Loucy (cell line): ENCODE results near the gene SLAMF6.
"Not testable (repeated sequence)": the region's sequence is repeated elsewhere in the genome, so short reads cannot be mapped to it uniquely, and the experiment has no call there.

Experiments
- H2AFZ ChIP-seq: fragments of 200-600 bp; sonication (generic); 2 replicates; pipeline ENCODE4 v1.6.0; 2016; ENCODE audit warnings: antibody characterized with exemption, mild to moderate bottlenecking, low read length, moderate library complexity
- H3F3A ChIP-seq: fragments of 200-600 bp; 2 replicates; pipeline ENCODE4 v1.6.0; 2016; ENCODE audit warnings: antibody characterized with exemption, low read depth, mild to moderate bottlenecking
- H3K27me3 ChIP-seq: fragments of 200-600 bp; sonication (generic); 2 replicates; pipeline ENCODE4 v1.6.1; 2014; ENCODE audit warnings: low read length, mild to moderate bottlenecking; ENCODE audit not compliant: insufficient read depth, poor library complexity, severe bottlenecking
- H3K36me3 ChIP-seq: fragments of 200-600 bp; sonication (generic); 2 replicates; pipeline ENCODE4 v1.6.1; 2016; ENCODE audit warnings: low read length; ENCODE audit not compliant: insufficient read depth
- H3K4me1 ChIP-seq: fragments of 200-600 bp; sonication (generic); 2 replicates; pipeline ENCODE4 v1.5.1; 2014; ENCODE audit warnings: low read length, mild to moderate bottlenecking; ENCODE audit not compliant: insufficient read depth, poor library complexity, severe bottlenecking
- H3K4me2 ChIP-seq: fragments of 200-600 bp; sonication (generic); 2 replicates; pipeline ENCODE4 v1.6.0; 2014; ENCODE audit warnings: antibody characterized with exemption, low read length, low read depth, mild to moderate bottlenecking; ENCODE audit not compliant: poor library complexity, severe bottlenecking
- H3K4me3 ChIP-seq: fragments of 200-600 bp; sonication (generic); 2 replicates; pipeline ENCODE4 v1.5.1; 2014; ENCODE audit warnings: low read length, mild to moderate bottlenecking, mixed read lengths; ENCODE audit not compliant: poor library complexity, severe bottlenecking
- H3K79me2 ChIP-seq: fragments of 200-600 bp; sonication (generic); 2 replicates; pipeline ENCODE4 v1.6.1; 2014; ENCODE audit warnings: low read length; ENCODE audit not compliant: insufficient read depth
- H3K9ac ChIP-seq: fragments of 200-600 bp; sonication (generic); 2 replicates; pipeline ENCODE4 v1.6.0; 2014; ENCODE audit warnings: mild to moderate bottlenecking, low read depth, low read length, moderate library complexity; ENCODE audit not compliant: poor library complexity, severe bottlenecking
- H3K9me2 ChIP-seq: fragments of 200-600 bp; sonication (generic); replicated peaks from 2 replicates; pipeline ENCODE4 v1.6.1; 2016; ENCODE audit warnings: low read depth, low read length, mixed read lengths
- H3K9me3 ChIP-seq: fragments of 200-600 bp; sonication (generic); 2 replicates; pipeline ENCODE4 v1.6.1; 2014; ENCODE audit warnings: mild to moderate bottlenecking, antibody characterized with exemption, low read length, low read depth; ENCODE audit not compliant: insufficient read depth
- H4K20me1 ChIP-seq: fragments of 200-600 bp; sonication (generic); 2 replicates; pipeline ENCODE4 v1.6.0; 2014; ENCODE audit warnings: antibody characterized with exemption, low read length, mild to moderate bottlenecking; ENCODE audit not compliant: insufficient read depth, poor library complexity, severe bottlenecking
- EZH2phosphoT487 ChIP-seq: fragments of 200-600 bp; IDR thresholded peaks from 2 replicates; pipeline ENCODE4 v1.6.1; 2018; ENCODE audit warnings: antibody characterized with exemption, mild to moderate bottlenecking, moderate library complexity, borderline replicate concordance
- TF ChIP-seq, protein P1 (sequence below): fragments of 200-600 bp; sonication (generic); conservative IDR thresholded peaks from 2 replicates; pipeline ENCODE4 v1.5.1; 2014; ENCODE audit warnings: mild to moderate bottlenecking, antibody characterized with exemption, low read length

SLAMF6 gene

DNA sequence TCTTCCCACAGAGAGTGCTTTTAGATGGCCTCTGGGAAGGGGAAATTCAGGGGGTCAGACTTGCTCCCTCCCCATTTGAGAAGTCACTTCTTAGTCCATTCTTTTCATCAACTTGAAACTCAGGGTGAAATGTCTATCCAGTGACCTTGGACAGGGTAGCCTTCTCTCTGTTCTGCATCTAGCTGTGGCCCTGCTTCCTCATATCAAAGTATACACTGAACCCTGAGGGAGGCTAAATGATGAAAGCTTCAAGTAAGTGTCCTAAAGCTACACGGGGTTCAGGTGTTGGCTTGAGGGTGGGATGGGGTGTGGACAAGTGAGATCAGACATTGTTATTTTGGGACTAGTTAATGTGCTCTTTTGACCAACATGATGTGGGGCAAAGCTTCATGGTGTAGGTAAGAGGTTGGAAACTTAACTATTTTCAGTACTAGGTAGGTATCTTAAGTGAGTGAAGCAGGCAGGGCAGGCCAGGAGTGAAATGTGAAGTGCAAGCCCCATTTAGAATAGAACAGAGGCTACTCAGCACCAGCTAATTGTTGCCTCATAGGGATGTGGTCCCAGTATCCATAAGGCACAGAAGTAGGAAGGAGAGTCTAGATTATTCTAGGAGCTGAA, 41.0 kb downstream of the SLAMF6 start:
- Histone ChIP-seq H4K20me1 (no peaks in the 10 kb centered on the region), H3K4me3 (no peak overlapping the region), H3K36me3 (no peaks in the 10 kb centered on the region), H3K4me1 (no peaks in the 10 kb centered on the region), H3K79me2 (no peaks in the 10 kb centered on the region), H3K4me2 (no peak overlapping the region), H3K9ac (no peak overlapping the region), H3F3A (no peaks in the 10 kb centered on the region), H3K9me3 (no peaks in the 10 kb centered on the region), H2AFZ (no peak overlapping the region), H3K9me2 (no peaks in the 10 kb centered on the region), H3K27me3 (no peaks in the 10 kb centered on the region)
- TF ChIP-seq, protein P1, sequence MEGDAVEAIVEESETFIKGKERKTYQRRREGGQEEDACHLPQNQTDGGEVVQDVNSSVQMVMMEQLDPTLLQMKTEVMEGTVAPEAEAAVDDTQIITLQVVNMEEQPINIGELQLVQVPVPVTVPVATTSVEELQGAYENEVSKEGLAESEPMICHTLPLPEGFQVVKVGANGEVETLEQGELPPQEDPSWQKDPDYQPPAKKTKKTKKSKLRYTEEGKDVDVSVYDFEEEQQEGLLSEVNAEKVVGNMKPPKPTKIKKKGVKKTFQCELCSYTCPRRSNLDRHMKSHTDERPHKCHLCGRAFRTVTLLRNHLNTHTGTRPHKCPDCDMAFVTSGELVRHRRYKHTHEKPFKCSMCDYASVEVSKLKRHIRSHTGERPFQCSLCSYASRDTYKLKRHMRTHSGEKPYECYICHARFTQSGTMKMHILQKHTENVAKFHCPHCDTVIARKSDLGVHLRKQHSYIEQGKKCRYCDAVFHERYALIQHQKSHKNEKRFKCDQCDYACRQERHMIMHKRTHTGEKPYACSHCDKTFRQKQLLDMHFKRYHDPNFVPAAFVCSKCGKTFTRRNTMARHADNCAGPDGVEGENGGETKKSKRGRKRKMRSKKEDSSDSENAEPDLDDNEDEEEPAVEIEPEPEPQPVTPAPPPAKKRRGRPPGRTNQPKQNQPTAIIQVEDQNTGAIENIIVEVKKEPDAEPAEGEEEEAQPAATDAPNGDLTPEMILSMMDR: no peak
- TF ChIP-seq EZH2phosphoT487: no peak

DNA sequence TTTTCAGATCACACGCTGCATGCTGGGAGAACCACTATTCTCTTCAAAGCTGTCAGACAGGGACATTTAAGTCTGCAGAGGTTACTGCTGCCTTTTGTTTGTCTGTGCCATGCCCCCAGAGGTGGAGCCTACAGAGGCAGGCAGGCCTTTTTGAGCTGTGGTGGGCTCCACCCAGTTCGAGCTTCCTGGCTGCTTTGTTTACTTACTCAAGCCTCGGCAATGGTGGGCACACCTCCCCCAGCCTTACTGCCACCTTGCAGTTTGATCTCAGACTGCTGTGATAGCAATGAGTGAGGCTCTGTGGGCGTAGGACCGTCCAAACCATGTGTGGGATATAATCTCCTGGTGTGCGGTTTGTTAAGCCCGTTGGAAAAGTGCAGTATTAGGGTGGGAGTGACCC, 42.3 kb downstream of the SLAMF6 start:
- not testable (repeated sequence) for H4K20me1 ChIP-seq, H3K27me3 ChIP-seq, H3K4me3 ChIP-seq, H3K4me2 ChIP-seq, H3K9me3 ChIP-seq, H3K9me2 ChIP-seq, H3K79me2 ChIP-seq, H3F3A ChIP-seq, H3K4me1 ChIP-seq, H2AFZ ChIP-seq, H3K9ac ChIP-seq, H3K36me3 ChIP-seq

DNA sequence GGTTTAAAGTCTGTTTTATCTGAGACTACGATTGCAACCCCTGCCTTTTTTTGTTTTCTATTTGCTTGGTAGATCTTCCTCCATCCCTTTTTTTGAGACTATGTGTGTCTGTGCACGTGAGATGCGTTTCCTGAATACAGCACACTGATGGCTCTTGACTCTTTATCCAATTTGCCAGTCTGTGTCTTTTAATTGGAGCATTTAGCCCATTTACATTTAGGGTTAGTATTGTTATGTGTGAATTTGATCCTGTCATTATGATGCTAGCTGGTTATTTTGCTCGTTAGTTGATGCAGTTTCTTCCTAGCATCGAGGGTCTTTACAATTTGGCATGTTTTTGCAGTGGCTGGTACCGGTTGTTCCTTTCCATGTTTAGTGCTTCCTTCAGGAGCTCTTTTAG, 44.0 kb downstream of the SLAMF6 start:
- not testable (repeated sequence) for H3K4me1 ChIP-seq, H3F3A ChIP-seq, H3K4me3 ChIP-seq, H3K27me3 ChIP-seq, H3K4me2 ChIP-seq, H3K9ac ChIP-seq, H4K20me1 ChIP-seq, H3K79me2 ChIP-seq, H2AFZ ChIP-seq, H3K36me3 ChIP-seq, H3K9me3 ChIP-seq, H3K9me2 ChIP-seq

DNA sequence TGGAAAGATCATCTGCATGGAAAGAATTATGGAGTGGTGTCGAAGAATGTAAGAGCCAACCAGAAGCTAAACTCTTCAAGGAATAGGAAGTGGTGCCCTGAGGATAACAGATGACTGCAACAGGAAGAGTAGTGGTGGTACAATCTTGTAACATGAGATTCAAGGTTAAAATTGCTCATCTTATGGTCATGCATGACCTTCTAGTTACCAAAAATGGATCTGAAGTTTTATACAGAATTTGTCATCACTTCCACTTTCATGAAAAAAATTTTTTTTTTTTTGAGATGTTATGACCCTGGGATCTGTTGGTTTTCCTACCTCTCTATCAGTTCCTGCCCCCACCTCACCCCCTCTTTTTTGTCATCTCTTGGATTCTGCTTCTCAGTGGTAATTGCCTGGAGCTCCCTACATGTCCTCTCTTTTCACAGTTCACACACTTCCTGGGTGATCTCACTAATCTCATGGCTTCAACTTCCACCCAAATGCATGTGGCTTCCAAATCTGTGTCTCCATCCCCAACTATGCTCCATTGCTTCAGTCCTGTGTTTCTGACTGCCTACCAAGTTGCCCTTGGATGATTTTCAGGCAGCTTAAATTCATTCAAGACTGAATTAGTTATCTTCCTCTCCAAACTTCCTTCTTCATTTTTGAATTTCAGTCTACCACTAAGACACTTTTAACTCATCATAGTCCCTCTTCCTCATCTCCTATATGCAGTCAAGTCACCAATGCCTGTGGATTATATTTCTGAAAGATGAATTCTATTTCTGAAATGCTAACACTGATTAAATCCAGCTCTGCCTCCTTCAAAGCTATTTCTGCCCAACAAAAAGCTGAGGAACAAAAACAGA, 48.4 kb downstream of the SLAMF6 start:
- no peaks in the 10 kb centered on the region for H3K27me3 ChIP-seq
- H3K36me3 ChIP-seq: no peaks in the 10 kb centered on the region
- H3F3A ChIP-seq: no peaks in the 10 kb centered on the region
- no peak overlapping the region for H3K4me3 ChIP-seq
- no peaks in the 10 kb centered on the region for H3K9me3 ChIP-seq
- TF ChIP-seq, protein P1: no peak
- TF ChIP-seq EZH2phosphoT487: no peak
- no peak overlapping the region for H3K9ac ChIP-seq
- peaks cover 23% of the 10 kb centered on the region for H3K4me1 ChIP-seq
- H4K20me1 ChIP-seq: no peaks in the 10 kb centered on the region
- H3K4me2 ChIP-seq: peak overlapping the region; percentile 10
- H3K9me2 ChIP-seq: no peaks in the 10 kb centered on the region
- H3K79me2 ChIP-seq: no peaks in the 10 kb centered on the region
- no peak overlapping the region for H2AFZ ChIP-seq
